ENCODE data around the gene C1orf115. TPM values are rescaled to one million over a fixed set of nuclear protein-coding genes. Genes with fewer than 3 reads are reported as not detected.
"Not testable (repeated sequence)": the region's sequence is repeated elsewhere in the genome, so short reads cannot be mapped to it uniquely, and the experiment has no call there.

C1orf115 gene
- total and polyA plus RNA-seq, 4 donors: 4.8 to 70.5 (median 16.0) TPM

- intact Hi-C loops (cut with DNase I): no loop called here
- Histone ChIP-seq H3K4me3 (ENCODE audit: low read length in 2 of 2) (no peak overlapping the region), H3K27me3 (ENCODE audit: control insufficient read depth in 1 of 2, insufficient read depth in 2 of 2, low read length in 1 of 2) (no peaks in the 10 kb centered on the region), H3K4me1 (ENCODE audit: control insufficient read depth in 1 of 2, insufficient read depth in 2 of 2, low read length in 2 of 2) (no peaks in the 10 kb centered on the region), H3K27ac (ENCODE audit: low read depth in 1 of 2, low read length in 2 of 2) (no peak overlapping the region), H3K9me3 (ENCODE audit: control insufficient read depth, low read length) (no peaks in the 10 kb centered on the region), H3K36me3 (ENCODE audit: control insufficient read depth in 1 of 2, insufficient read depth in 2 of 2, low read length in 1 of 2) (no peaks in the 10 kb centered on the region)
- WGBS, 2 donors: 93 to 100% methylated on average over 1 of the region's 1 CpG
- DNase-seq (no peak), ATAC-seq (ENCODE audit: low FRiP score) (no peak)
These were observed 16.2 kb upstream of the C1orf115 start for GRCh38 chr1:220673921-220674320.

GRCh38 chr1:220677251-220677650 lies 12.9 kb upstream of the C1orf115 start:
- Histone ChIP-seq H3K4me3 (ENCODE audit: low read length in 2 of 2) (no peak overlapping the region), H3K27ac (ENCODE audit: low read depth in 1 of 2, low read length in 2 of 2) (no peak overlapping the region), H3K36me3 (ENCODE audit: control insufficient read depth in 1 of 2, insufficient read depth in 2 of 2, low read length in 1 of 2) (no peaks in the 10 kb centered on the region), H3K9me3 (ENCODE audit: control insufficient read depth, low read length) (no peaks in the 10 kb centered on the region), H3K27me3 (ENCODE audit: control insufficient read depth in 1 of 2, insufficient read depth in 2 of 2, low read length in 1 of 2) (no peaks in the 10 kb centered on the region), H3K4me1 (ENCODE audit: control insufficient read depth in 1 of 2, insufficient read depth in 2 of 2, low read length in 2 of 2) (no peaks in the 10 kb centered on the region)
- no peak for DNase-seq
- WGBS, 2 donors: 79% methylated on average over 2 of the region's 2 CpGs
- intact Hi-C loops (cut with DNase I): no loop called here
- no peak for ATAC-seq (ENCODE audit: low FRiP score)

- DNase-seq (no peak), ATAC-seq (ENCODE audit: low FRiP score) (peak; percentile 66)
- H3K9me3 ChIP-seq (ENCODE audit: control insufficient read depth, low read length): no peaks in the 10 kb centered on the region
- no peaks in the 10 kb centered on the region for H3K36me3 ChIP-seq (ENCODE audit: control insufficient read depth in 1 of 2, insufficient read depth in 2 of 2, low read length in 1 of 2)
- no peaks in the 10 kb centered on the region for H3K4me1 ChIP-seq (ENCODE audit: control insufficient read depth in 1 of 2, insufficient read depth in 2 of 2, low read length in 2 of 2)
- no peaks in the 10 kb centered on the region for H3K27me3 ChIP-seq (ENCODE audit: control insufficient read depth in 1 of 2, insufficient read depth in 2 of 2, low read length in 1 of 2)
- intact Hi-C loops (cut with DNase I): loop anchor here (2.0 kb wide), 1 partner anchor 97 kb away; no protein-coding TSS in a partner anchor
- H3K4me3 ChIP-seq (ENCODE audit: low read length in 2 of 2): no peak overlapping the region
- H3K27ac ChIP-seq (ENCODE audit: low read depth in 1 of 2, low read length in 2 of 2): no peak overlapping the region
- WGBS, 2 donors: 29 to 34% methylated on average over 7 of the region's 7 CpGs
These were observed 10.0 kb upstream of the C1orf115 start for GRCh38 chr1:220680085-220680687.

- Histone ChIP-seq H3K27me3 (ENCODE audit: control insufficient read depth in 1 of 2, insufficient read depth in 2 of 2, low read length in 1 of 2) (no peaks in the 10 kb centered on the region), H3K27ac (ENCODE audit: low read depth in 1 of 2, low read length in 2 of 2) (no peak overlapping the region), H3K4me3 (ENCODE audit: low read length in 2 of 2) (no peak overlapping the region), H3K9me3 (ENCODE audit: control insufficient read depth, low read length) (no peaks in the 10 kb centered on the region), H3K36me3 (ENCODE audit: control insufficient read depth in 1 of 2, insufficient read depth in 2 of 2, low read length in 1 of 2) (no peaks in the 10 kb centered on the region), H3K4me1 (ENCODE audit: control insufficient read depth in 1 of 2, insufficient read depth in 2 of 2, low read length in 2 of 2) (no peaks in the 10 kb centered on the region)
- no peak for DNase-seq
- intact Hi-C loops (cut with DNase I): loop anchor here (2.0 kb wide), 1 partner anchor 95 kb away; no protein-coding TSS in a partner anchor
- no peak for ATAC-seq (ENCODE audit: low FRiP score)
- WGBS, 2 donors: 78 to 81% methylated on average over 10 of the region's 10 CpGs
These were observed 8.8 kb upstream of the C1orf115 start for GRCh38 chr1:220681220-220681880.

- Histone ChIP-seq H3K9me3 (ENCODE audit: control insufficient read depth, low read length) (no peaks in the 10 kb centered on the region), H3K4me3 (ENCODE audit: low read length in 2 of 2) (no peak overlapping the region), H3K27ac (ENCODE audit: low read depth in 1 of 2, low read length in 2 of 2) (no peak overlapping the region), H3K27me3 (ENCODE audit: control insufficient read depth in 1 of 2, insufficient read depth in 2 of 2, low read length in 1 of 2) (no peaks in the 10 kb centered on the region), H3K4me1 (ENCODE audit: control insufficient read depth in 1 of 2, insufficient read depth in 2 of 2, low read length in 2 of 2) (no peaks in the 10 kb centered on the region), H3K36me3 (ENCODE audit: control insufficient read depth in 1 of 2, insufficient read depth in 2 of 2, low read length in 1 of 2) (no peaks in the 10 kb centered on the region)
- intact Hi-C loops (cut with DNase I): no loop called here
- no peak for DNase-seq
- no peak for ATAC-seq (ENCODE audit: low FRiP score)
- WGBS, 2 donors: 82 to 86% methylated on average over 17 of the region's 17 CpGs
These were observed 7.1 kb upstream of the C1orf115 start for GRCh38 chr1:220682901-220683576.

GRCh38 chr1:220683716-220684115 lies 6.4 kb upstream of the C1orf115 start:
- H3K9me3 ChIP-seq (ENCODE audit: control insufficient read depth, low read length); DNase-seq; H3K4me3 ChIP-seq (ENCODE audit: low read length in 2 of 2); H3K27me3 ChIP-seq (ENCODE audit: control insufficient read depth in 1 of 2, insufficient read depth in 2 of 2, low read length in 1 of 2); H3K27ac ChIP-seq (ENCODE audit: low read depth in 1 of 2, low read length in 2 of 2); intact Hi-C loops (cut with DNase I); H3K36me3 ChIP-seq (ENCODE audit: control insufficient read depth in 1 of 2, insufficient read depth in 2 of 2, low read length in 1 of 2); ATAC-seq (ENCODE audit: low FRiP score); H3K4me1 ChIP-seq (ENCODE audit: control insufficient read depth in 1 of 2, insufficient read depth in 2 of 2, low read length in 2 of 2): not testable (repeated sequence)
- 96 to 97% methylated on average over 12 of the region's 12 CpGs for WGBS, 2 donors

- 49 to 62% methylated on average over 4 of the region's 4 CpGs for WGBS, 2 donors
- DNase-seq (no peak), ATAC-seq (ENCODE audit: low FRiP score) (no peak)
- Histone ChIP-seq H3K4me1 (ENCODE audit: control insufficient read depth in 1 of 2, insufficient read depth in 2 of 2, low read length in 2 of 2) (no peaks in the 10 kb centered on the region), H3K4me3 (ENCODE audit: low read length in 2 of 2) (no peak overlapping the region), H3K27ac (ENCODE audit: low read depth in 1 of 2, low read length in 2 of 2) (no peak overlapping the region), H3K27me3 (ENCODE audit: control insufficient read depth in 1 of 2, insufficient read depth in 2 of 2, low read length in 1 of 2) (no peaks in the 10 kb centered on the region), H3K36me3 (ENCODE audit: control insufficient read depth in 1 of 2, insufficient read depth in 2 of 2, low read length in 1 of 2) (no peaks in the 10 kb centered on the region), H3K9me3 (ENCODE audit: control insufficient read depth, low read length) (no peaks in the 10 kb centered on the region)
- intact Hi-C loops (cut with DNase I): no loop called here
These were observed 5.3 kb upstream of the C1orf115 start for GRCh38 chr1:220684890-220685289.

- DNase-seq (no peak), ATAC-seq (ENCODE audit: low FRiP score) (no peak)
- Histone ChIP-seq H3K27me3 (ENCODE audit: control insufficient read depth in 1 of 2, insufficient read depth in 2 of 2, low read length in 1 of 2) (no peaks in the 10 kb centered on the region), H3K4me3 (ENCODE audit: low read length in 2 of 2) (no peak overlapping the region), H3K4me1 (ENCODE audit: control insufficient read depth in 1 of 2, insufficient read depth in 2 of 2, low read length in 2 of 2) (no peaks in the 10 kb centered on the region), H3K9me3 (ENCODE audit: control insufficient read depth, low read length) (no peaks in the 10 kb centered on the region), H3K36me3 (ENCODE audit: control insufficient read depth in 1 of 2, insufficient read depth in 2 of 2, low read length in 1 of 2) (no peaks in the 10 kb centered on the region), H3K27ac (ENCODE audit: low read depth in 1 of 2, low read length in 2 of 2) (no peak overlapping the region)
- intact Hi-C loops (cut with DNase I): no loop called here
- 92 to 96% methylated on average over 3 of the region's 3 CpGs for WGBS, 2 donors
These were observed 4.3 kb upstream of the C1orf115 start for GRCh38 chr1:220685879-220686278.

- no peak for ATAC-seq (ENCODE audit: low FRiP score)
- 89 to 93% methylated on average over 5 of the region's 5 CpGs for whole genome bisulfite sequencing, 2 donors
- no peak overlapping the region for H3K27ac ChIP-seq (ENCODE audit: low read depth in 1 of 2, low read length in 2 of 2)
These were observed 2.4 kb upstream of the C1orf115 start for GRCh38 chr1:220687809-220688208.

More at GRCh38 chr1:220687809-220688208, 2.4 kb upstream of the C1orf115 start:
- DNase-seq: no peak
- no peaks in the 10 kb centered on the region for H3K4me1 ChIP-seq (ENCODE audit: control insufficient read depth in 1 of 2, insufficient read depth in 2 of 2, low read length in 2 of 2)
- no peak overlapping the region for H3K4me3 ChIP-seq (ENCODE audit: low read length in 2 of 2)
- H3K27me3 ChIP-seq (ENCODE audit: control insufficient read depth in 1 of 2, insufficient read depth in 2 of 2, low read length in 1 of 2): no peaks in the 10 kb centered on the region
- intact Hi-C loops (cut with DNase I): no loop called here
- no peaks in the 10 kb centered on the region for H3K9me3 ChIP-seq (ENCODE audit: control insufficient read depth, low read length)
- no peaks in the 10 kb centered on the region for H3K36me3 ChIP-seq (ENCODE audit: control insufficient read depth in 1 of 2, insufficient read depth in 2 of 2, low read length in 1 of 2)
